GM18507 (cell line): Measurements from ENCODE around the gene CEACAM3.
"Not testable (repeated sequence)": the region's sequence is repeated elsewhere in the genome, so short reads cannot be mapped to it uniquely, and the experiment has no call there.

Experiments
- DNase-seq: peaks from one replicate; pipeline ENCODE4 v3.0.0; 2011; ENCODE audit warnings: low read depth; ENCODE audit not compliant: insufficient read length; ENCODE audit errors: extremely low spot score
- FAIRE-seq: peaks from 2 replicates; lab custom pipeline; 2011; peaks lifted over from hg19 to GRCh38; lab: Jason Lieb, UNC

Gene CEACAM3

GRCh38 chr19:41789053-41789452 is 7.3 kb upstream of the CEACAM3 start:
- FAIRE-seq, DNase-seq: not testable (repeated sequence)

GRCh38 chr19:41792513-41793413 is 3.6 kb upstream of the CEACAM3 start:
- DNase-seq, result peak; percentile 12
- peak; percentile 63 for FAIRE-seq

- no peak for FAIRE-seq
- no peak for DNase-seq
Observed at GRCh38 chr19:41793414-41793727, 3.0 kb upstream of the CEACAM3 start.

- peak; percentile 93 for FAIRE-seq
- DNase-seq, result no peak
Observed at GRCh38 chr19:41795031-41795461, 1.3 kb upstream of the CEACAM3 start.

GRCh38 chr19:41796901-41797300 is 514 bp downstream of the CEACAM3 start:
- DNase-seq (no peak), FAIRE-seq (no peak)

- DNase-seq (no peak), FAIRE-seq (no peak)
Observed at GRCh38 chr19:41799444-41800000, 3.1 kb downstream of the CEACAM3 start.

- FAIRE-seq, result no peak
- DNase-seq, result no peak
Observed at GRCh38 chr19:41801031-41801430, 4.6 kb downstream of the CEACAM3 start.

- FAIRE-seq (no peak), DNase-seq (no peak)
Observed at GRCh38 chr19:41801792-41802211, 5.4 kb downstream of the CEACAM3 start.

- DNase-seq (no peak), FAIRE-seq (no peak)
Observed at GRCh38 chr19:41802770-41803169, 6.4 kb downstream of the CEACAM3 start.

- FAIRE-seq (no peak), DNase-seq (no peak)
Observed at GRCh38 chr19:41804336-41804735, 7.9 kb downstream of the CEACAM3 start.

- DNase-seq (no peak), FAIRE-seq (no peak)
Observed at GRCh38 chr19:41807176-41807575, 10.8 kb downstream of the CEACAM3 start.

- DNase-seq, result no peak
Observed at GRCh38 chr19:41808663-41809566, 12.5 kb downstream of the CEACAM3 start.

GRCh38 chr19:41810301-41810700 is 13.9 kb downstream of the CEACAM3 start:
- FAIRE-seq, result no peak
- DNase-seq, result no peak

More at GRCh38 chr19:41808663-41809566, 12.5 kb downstream of the CEACAM3 start:
- no peak for FAIRE-seq

GRCh38 chr19:41811036-41811435 is 14.6 kb downstream of the CEACAM3 start:
- FAIRE-seq (no peak), DNase-seq (no peak)

GRCh38 chr19:41811981-41812380 is 15.6 kb downstream of the CEACAM3 start:
- DNase-seq, result no peak

GRCh38 chr19:41813911-41814310 is 17.5 kb downstream of the CEACAM3 start:
- DNase-seq (no peak), FAIRE-seq (no peak)

More at GRCh38 chr19:41811981-41812380, 15.6 kb downstream of the CEACAM3 start:
- no peak for FAIRE-seq

- DNase-seq, result no peak
- no peak for FAIRE-seq
Observed at GRCh38 chr19:41815301-41815700, 18.9 kb downstream of the CEACAM3 start.

- DNase-seq (no peak), FAIRE-seq (no peak)
Observed at GRCh38 chr19:41816761-41817160, 20.4 kb downstream of the CEACAM3 start.

GRCh38 chr19:41821003-41821735 is 24.8 kb downstream of the CEACAM3 start:
- DNase-seq, result peak; percentile 40
- peak; percentile 80 for FAIRE-seq
